ENCODE data around the gene MACO1.

The MACO1 gene

GRCh38 chr1:25541425-25541824 is 110.7 kb downstream of the MACO1 start:
- Histone ChIP-seq H3K27me3 (ENCODE audit: control insufficient read depth in 1 of 2, insufficient read depth in 2 of 2, low read length in 2 of 2) (no peaks in the 10 kb centered on the region), H3K9me3 (ENCODE audit: control insufficient read depth in 1 of 2, low read length in 2 of 2) (no peaks in the 10 kb centered on the region), H3K4me1 (ENCODE audit: control insufficient read depth in 1 of 2, insufficient read depth in 2 of 2, low read length in 2 of 2) (peaks cover 21 to 25% of the 10 kb centered on the region in 2 donors), H3K27ac (ENCODE audit: low read depth, low read length) (no peak overlapping the region), H3K9ac (ENCODE audit: low read depth in 1 of 2, low read length in 2 of 2) (no peak overlapping the region), H3K4me3 (ENCODE audit: low read depth in 1 of 2, low read length in 2 of 2) (no peak overlapping the region), H3K36me3 (ENCODE audit: control insufficient read depth in 1 of 2, insufficient read depth in 2 of 2, low read length in 2 of 2) (no peaks in the 10 kb centered on the region)

DNA sequence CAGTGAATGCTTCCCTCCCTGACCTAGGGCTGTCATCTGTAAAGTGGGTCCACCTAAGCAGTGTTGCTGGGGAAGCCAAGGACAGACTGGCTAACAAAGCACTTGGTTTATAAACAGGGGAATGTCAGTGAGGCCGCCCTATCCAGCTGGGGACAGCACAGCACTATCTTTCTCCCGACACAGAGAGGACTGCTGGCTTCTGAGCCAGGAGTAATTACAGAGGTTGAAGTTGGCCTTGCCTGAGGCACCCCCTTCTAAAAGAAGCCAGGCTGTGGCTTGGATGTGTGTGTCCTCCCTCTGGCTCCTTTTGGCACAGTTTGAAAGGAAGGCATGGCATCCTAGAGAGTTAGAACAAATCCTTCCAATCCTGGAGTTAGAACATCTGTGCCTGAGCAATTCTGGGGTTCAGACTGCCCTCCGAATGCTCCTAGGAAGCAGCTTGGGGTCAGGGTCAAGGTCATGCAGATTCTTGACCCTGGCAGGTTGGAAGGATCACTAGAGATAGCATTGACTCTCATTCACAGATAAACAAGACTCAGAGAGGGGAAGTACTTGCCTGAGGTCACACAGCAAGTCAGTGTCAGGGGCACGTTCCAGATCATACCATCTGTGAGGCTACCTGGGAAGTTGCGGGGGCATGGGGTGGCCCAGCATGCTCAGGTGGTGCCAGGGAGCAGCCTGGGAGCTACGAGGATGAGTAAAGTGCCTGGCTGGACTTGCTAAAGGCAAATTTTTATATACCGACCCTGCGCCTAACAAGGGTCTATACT is 111.4 kb downstream of the MACO1 start:
- Histone ChIP-seq H3K36me3 (ENCODE audit: control insufficient read depth in 1 of 2, insufficient read depth in 2 of 2, low read length in 2 of 2) (no peaks in the 10 kb centered on the region), H3K4me1 (ENCODE audit: control insufficient read depth in 1 of 2, insufficient read depth in 2 of 2, low read length in 2 of 2) (peaks cover 21 to 25% of the 10 kb centered on the region in 2 donors), H3K4me3 (ENCODE audit: low read depth in 1 of 2, low read length in 2 of 2) (no peak overlapping the region), H3K27me3 (ENCODE audit: control insufficient read depth in 1 of 2, insufficient read depth in 2 of 2, low read length in 2 of 2) (no peaks in the 10 kb centered on the region), H3K9ac (ENCODE audit: low read depth in 1 of 2, low read length in 2 of 2) (no peak overlapping the region), H3K9me3 (ENCODE audit: control insufficient read depth in 1 of 2, low read length in 2 of 2) (no peaks in the 10 kb centered on the region), H3K27ac (ENCODE audit: low read depth, low read length) (no peak overlapping the region)

- Histone ChIP-seq H3K27ac (ENCODE audit: low read depth, low read length) (no peak overlapping the region), H3K9me3 (ENCODE audit: control insufficient read depth in 1 of 2, low read length in 2 of 2) (no peaks in the 10 kb centered on the region), H3K9ac (ENCODE audit: low read depth in 1 of 2, low read length in 2 of 2) (no peak overlapping the region), H3K27me3 (ENCODE audit: control insufficient read depth in 1 of 2, insufficient read depth in 2 of 2, low read length in 2 of 2) (no peaks in the 10 kb centered on the region), H3K4me1 (ENCODE audit: control insufficient read depth in 1 of 2, insufficient read depth in 2 of 2, low read length in 2 of 2) (peaks cover 25 to 26% of the 10 kb centered on the region in 2 donors), H3K36me3 (ENCODE audit: control insufficient read depth in 1 of 2, insufficient read depth in 2 of 2, low read length in 2 of 2) (no peaks in the 10 kb centered on the region), H3K4me3 (ENCODE audit: low read depth in 1 of 2, low read length in 2 of 2) (peak overlapping the region; percentile 44 to 71)
Observed at GRCh38 chr1:25543005-25543424, 112.3 kb downstream of the MACO1 start.

DNA sequence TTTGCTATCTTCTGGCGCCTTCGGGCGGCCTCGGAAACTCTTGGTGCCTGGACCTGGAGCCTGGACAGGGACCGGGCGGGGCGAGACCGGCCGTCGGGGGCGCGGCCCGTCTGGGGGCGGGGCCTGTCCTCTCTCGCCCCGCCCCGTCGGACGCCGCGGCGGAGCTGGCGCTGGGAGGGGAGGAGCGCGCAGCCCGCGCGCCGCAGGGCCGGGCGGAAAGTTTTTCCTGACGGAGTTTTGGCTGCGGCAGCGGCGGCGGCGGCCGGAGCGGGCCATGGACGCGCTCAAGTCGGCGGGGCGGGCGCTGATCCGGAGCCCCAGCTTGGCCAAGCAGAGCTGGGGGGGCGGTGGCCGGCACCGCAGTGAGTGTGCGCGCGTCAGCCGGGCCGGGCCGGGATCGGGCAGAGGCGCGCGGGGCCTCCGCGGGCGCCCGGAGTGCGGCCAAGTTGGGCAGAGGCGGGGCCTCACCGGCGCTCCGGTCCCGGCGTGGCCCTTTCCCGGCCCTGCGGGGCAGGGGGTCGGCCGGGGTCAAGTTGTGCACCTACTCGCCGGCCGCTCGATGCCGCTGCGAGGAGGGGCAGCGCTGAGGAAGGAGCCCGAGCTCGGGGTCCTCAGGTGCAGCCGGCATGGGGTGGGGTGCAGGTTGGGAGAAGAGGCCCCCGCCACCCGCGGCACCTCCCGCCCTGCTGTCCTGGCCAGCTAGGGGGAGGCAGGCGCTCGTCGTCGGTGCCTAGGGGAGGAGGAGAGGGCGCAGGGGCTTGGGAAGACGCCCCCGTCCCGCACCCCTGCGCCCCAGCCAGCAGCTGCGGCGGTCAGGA is 112.9 kb downstream of the MACO1 start, which contains the start of gene LDLRAP1:
Gene LDLRAP1 (plus strand): TSS at position 182 of the 818 bp plus-strand sequence. CDS start 93 bp downstream, at position 275.
- Histone ChIP-seq H3K27me3 (ENCODE audit: control insufficient read depth in 1 of 2, insufficient read depth in 2 of 2, low read length in 2 of 2) (no peaks in the 10 kb centered on the region), H3K4me1 (ENCODE audit: control insufficient read depth in 1 of 2, insufficient read depth in 2 of 2, low read length in 2 of 2) (peaks cover 26 to 28% of the 10 kb centered on the region in 2 donors), H3K9ac (ENCODE audit: low read depth in 1 of 2, low read length in 2 of 2) (peak within 1 kb of the TSS; percentile 77 to 82), H3K27ac (ENCODE audit: low read depth, low read length) (no peak within 1 kb of the TSS), H3K9me3 (ENCODE audit: control insufficient read depth in 1 of 2, low read length in 2 of 2) (no peaks in the 10 kb centered on the region), H3K36me3 (ENCODE audit: control insufficient read depth in 1 of 2, insufficient read depth in 2 of 2, low read length in 2 of 2) (no peaks in the 10 kb centered on the region), H3K4me3 (ENCODE audit: low read depth in 1 of 2, low read length in 2 of 2) (peak within 1 kb of the TSS; percentile 71 to 81)

GRCh38 chr1:25544243-25544764 is 113.6 kb downstream of the MACO1 start:
- Histone ChIP-seq H3K4me1 (ENCODE audit: control insufficient read depth in 1 of 2, insufficient read depth in 2 of 2, low read length in 2 of 2) (peaks cover 32 to 35% of the 10 kb centered on the region in 2 donors), H3K27me3 (ENCODE audit: control insufficient read depth in 1 of 2, insufficient read depth in 2 of 2, low read length in 2 of 2) (no peaks in the 10 kb centered on the region), H3K27ac (ENCODE audit: low read depth, low read length) (no peak overlapping the region), H3K9me3 (ENCODE audit: control insufficient read depth in 1 of 2, low read length in 2 of 2) (no peaks in the 10 kb centered on the region), H3K9ac (ENCODE audit: low read depth in 1 of 2, low read length in 2 of 2) (peak overlapping the region; percentile 77 to 82), H3K4me3 (ENCODE audit: low read depth in 1 of 2, low read length in 2 of 2) (peak overlapping the region; percentile 71 to 81), H3K36me3 (ENCODE audit: control insufficient read depth in 1 of 2, insufficient read depth in 2 of 2, low read length in 2 of 2) (no peaks in the 10 kb centered on the region)

GRCh38 chr1:25544819-25545218 is 114.1 kb downstream of the MACO1 start:
- Histone ChIP-seq H3K27me3 (ENCODE audit: control insufficient read depth in 1 of 2, insufficient read depth in 2 of 2, low read length in 2 of 2) (no peaks in the 10 kb centered on the region), H3K27ac (ENCODE audit: low read depth, low read length) (no peak overlapping the region), H3K36me3 (ENCODE audit: control insufficient read depth in 1 of 2, insufficient read depth in 2 of 2, low read length in 2 of 2) (no peaks in the 10 kb centered on the region), H3K4me1 (ENCODE audit: control insufficient read depth in 1 of 2, insufficient read depth in 2 of 2, low read length in 2 of 2) (peaks cover 37 to 40% of the 10 kb centered on the region in 2 donors), H3K9ac (ENCODE audit: low read depth in 1 of 2, low read length in 2 of 2) (peak overlapping the region; percentile 77 to 82), H3K9me3 (ENCODE audit: control insufficient read depth in 1 of 2, low read length in 2 of 2) (no peaks in the 10 kb centered on the region), H3K4me3 (ENCODE audit: low read depth in 1 of 2, low read length in 2 of 2) (peak overlapping the region; percentile 71 to 81)

DNA sequence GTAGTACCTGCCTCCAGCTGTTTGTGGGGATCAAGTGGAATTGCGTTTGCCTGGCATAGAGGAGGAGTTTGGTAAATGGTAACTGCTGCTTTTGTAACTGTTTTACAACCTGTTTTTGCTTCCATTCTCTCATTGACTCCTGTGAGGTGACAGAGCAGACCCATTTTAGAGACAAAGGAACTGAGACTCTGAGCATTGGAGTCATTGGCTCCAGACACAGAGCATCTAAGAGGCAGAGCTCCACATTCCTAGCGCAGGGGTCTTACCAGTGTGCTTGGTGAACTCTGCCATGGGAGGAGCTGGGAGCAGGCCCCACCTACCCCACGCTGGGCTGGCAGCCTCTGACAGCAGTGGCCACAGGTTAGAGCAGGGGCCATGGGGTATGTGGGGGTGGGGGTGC is 115.1 kb downstream of the MACO1 start:
- no peaks in the 10 kb centered on the region for H3K9me3 ChIP-seq (ENCODE audit: control insufficient read depth in 1 of 2, low read length in 2 of 2)
- no peak overlapping the region for H3K4me3 ChIP-seq (ENCODE audit: low read depth in 1 of 2, low read length in 2 of 2)
- no peaks in the 10 kb centered on the region for H3K36me3 ChIP-seq (ENCODE audit: control insufficient read depth in 1 of 2, insufficient read depth in 2 of 2, low read length in 2 of 2)
- H3K9ac ChIP-seq (ENCODE audit: low read depth in 1 of 2, low read length in 2 of 2) = no peak overlapping the region
- H3K27me3 ChIP-seq (ENCODE audit: control insufficient read depth in 1 of 2, insufficient read depth in 2 of 2, low read length in 2 of 2) = no peaks in the 10 kb centered on the region
- H3K4me1 ChIP-seq (ENCODE audit: control insufficient read depth in 1 of 2, insufficient read depth in 2 of 2, low read length in 2 of 2) = peaks cover 47 to 50% of the 10 kb centered on the region in 2 donors
- H3K27ac ChIP-seq (ENCODE audit: low read depth, low read length) = no peak overlapping the region

DNA sequence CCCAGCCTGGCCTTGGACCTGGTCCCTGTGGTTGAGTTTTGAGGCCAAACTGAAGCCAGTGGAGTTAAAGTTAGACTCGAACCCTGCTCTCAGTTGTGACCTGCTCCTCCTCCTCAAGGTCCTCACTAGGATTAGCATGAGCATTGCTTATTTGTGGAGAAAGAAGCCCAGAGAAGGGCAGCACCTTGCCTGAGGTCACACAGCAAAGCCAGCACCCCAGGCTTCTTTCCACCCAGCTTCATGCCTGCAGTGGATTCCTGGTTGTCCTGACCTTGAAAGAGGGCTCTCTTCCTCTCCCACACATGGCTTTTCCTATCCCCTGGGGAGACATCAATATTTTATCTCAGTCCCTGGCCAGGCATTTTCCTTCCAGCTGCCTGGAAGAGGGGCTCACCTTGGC is 115.5 kb downstream of the MACO1 start:
- H3K4me3 ChIP-seq (ENCODE audit: low read depth in 1 of 2, low read length in 2 of 2) = no peak overlapping the region
- no peaks in the 10 kb centered on the region for H3K9me3 ChIP-seq (ENCODE audit: control insufficient read depth in 1 of 2, low read length in 2 of 2)
- H3K36me3 ChIP-seq (ENCODE audit: control insufficient read depth in 1 of 2, insufficient read depth in 2 of 2, low read length in 2 of 2) = no peaks in the 10 kb centered on the region
- H3K27me3 ChIP-seq (ENCODE audit: control insufficient read depth in 1 of 2, insufficient read depth in 2 of 2, low read length in 2 of 2) = no peaks in the 10 kb centered on the region
- H3K9ac ChIP-seq (ENCODE audit: low read depth in 1 of 2, low read length in 2 of 2) = no peak overlapping the region
- peaks cover 48 to 54% of the 10 kb centered on the region in 2 donors for H3K4me1 ChIP-seq (ENCODE audit: control insufficient read depth in 1 of 2, insufficient read depth in 2 of 2, low read length in 2 of 2)
- H3K27ac ChIP-seq (ENCODE audit: low read depth, low read length) = no peak overlapping the region

GRCh38 chr1:25548601-25549000 is 117.9 kb downstream of the MACO1 start:
- Histone ChIP-seq H3K4me3 (ENCODE audit: low read depth in 1 of 2, low read length in 2 of 2) (no peak overlapping the region), H3K9me3 (ENCODE audit: control insufficient read depth in 1 of 2, low read length in 2 of 2) (no peaks in the 10 kb centered on the region), H3K4me1 (ENCODE audit: control insufficient read depth in 1 of 2, insufficient read depth in 2 of 2, low read length in 2 of 2) (peaks cover 51 to 59% of the 10 kb centered on the region in 2 donors), H3K9ac (ENCODE audit: low read depth in 1 of 2, low read length in 2 of 2) (peak overlapping the region in 1 of 2 donors; percentile 45), H3K27ac (ENCODE audit: low read depth, low read length) (no peak overlapping the region), H3K36me3 (ENCODE audit: control insufficient read depth in 1 of 2, insufficient read depth in 2 of 2, low read length in 2 of 2) (no peaks in the 10 kb centered on the region), H3K27me3 (ENCODE audit: control insufficient read depth in 1 of 2, insufficient read depth in 2 of 2, low read length in 2 of 2) (no peaks in the 10 kb centered on the region)

Data from duodenal mucosa (tissue), 2 donors.